HG03159 (cell line): Measurements from ENCODE around the gene LRRFIP2.
"Not testable (repeated sequence)": the region's sequence is repeated elsewhere in the genome, so short reads cannot be mapped to it uniquely, and the experiment has no call there.

Experiments
- ATAC-seq: cut with Tn5 transposase; IDR thresholded peaks from one replicate; pipeline ENCODE4 v1.9.1; 2021; ENCODE audit warnings: mild to moderate bottlenecking, moderate library complexity; ENCODE audit not compliant: unreplicated experiment

Gene LRRFIP2

DNA sequence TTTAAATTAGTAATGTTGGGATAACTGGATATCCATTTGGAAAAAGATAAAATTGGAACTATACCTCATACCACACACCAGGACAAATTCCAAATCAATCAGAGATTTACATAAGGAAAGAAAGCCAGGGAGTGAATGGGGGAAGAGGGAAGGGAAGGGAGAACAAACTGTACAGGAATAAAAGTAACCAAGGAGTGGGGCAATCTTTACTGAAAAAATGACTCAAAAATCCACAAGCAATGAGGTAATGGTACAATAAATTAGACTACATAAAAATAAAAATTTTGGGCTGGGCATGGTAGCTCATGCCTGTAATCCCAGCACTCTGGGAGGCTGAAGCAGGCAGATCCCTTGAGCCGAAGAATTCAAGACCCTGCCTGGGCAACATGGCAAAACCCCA, 98.4 kb downstream of the LRRFIP2 start:
- ATAC-seq: no peak

GRCh38 chr3:37074178-37074577, 100.2 kb downstream of the LRRFIP2 start:
- no peak for ATAC-seq

GRCh38 chr3:37072892-37073291, 101.5 kb downstream of the LRRFIP2 start:
- ATAC-seq: no peak

DNA sequence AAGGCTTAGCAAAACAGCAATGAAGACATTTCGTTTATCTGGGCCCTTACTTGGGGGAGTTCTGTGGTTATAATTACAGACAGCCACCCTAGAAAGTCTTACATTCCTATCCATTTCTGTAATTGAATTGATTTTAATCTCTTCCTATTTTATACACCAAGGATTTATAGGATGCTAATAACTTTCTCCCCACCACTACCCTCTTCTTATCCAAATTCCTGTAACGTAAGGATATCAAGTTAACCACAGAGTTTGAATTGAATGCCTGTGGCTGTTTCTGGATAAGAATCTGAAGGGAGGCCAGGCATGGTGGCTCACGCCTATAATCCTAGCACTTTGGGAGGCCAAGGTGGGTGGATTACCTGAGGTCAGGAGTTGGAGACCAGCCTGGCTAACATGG, 102.5 kb downstream of the LRRFIP2 start:
- ATAC-seq: no peak

GRCh38 chr3:37068031-37068430, 106.4 kb downstream of the LRRFIP2 start:
- no peak for ATAC-seq

DNA sequence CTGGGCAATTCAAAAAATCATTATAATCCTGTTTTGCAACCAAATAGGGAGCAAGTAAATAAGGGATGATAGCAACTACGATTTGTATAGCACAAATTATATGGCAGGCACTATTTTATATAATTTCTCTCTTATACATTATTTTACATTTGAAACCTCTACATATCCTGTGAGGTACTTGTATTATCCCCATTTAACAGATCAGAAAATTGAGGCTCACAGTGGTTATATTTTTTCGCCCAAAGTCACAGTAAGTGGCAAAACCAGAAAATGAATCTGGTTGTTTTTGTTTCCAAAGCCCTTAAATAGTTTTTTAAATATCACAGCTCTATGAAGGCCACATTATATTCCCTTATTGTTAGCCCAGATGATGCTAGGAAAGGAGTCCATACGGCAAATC, 106.8 kb downstream of the LRRFIP2 start:
- ATAC-seq: no peak

- ATAC-seq: no peak
Observed at GRCh38 chr3:37064747-37065146, 109.6 kb downstream of the LRRFIP2 start.

- no peak for ATAC-seq
Observed at GRCh38 chr3:37058117-37058516, 116.3 kb downstream of the LRRFIP2 start.

- ATAC-seq: no peak
Observed at GRCh38 chr3:37056826-37057225, 117.6 kb downstream of the LRRFIP2 start.

DNA sequence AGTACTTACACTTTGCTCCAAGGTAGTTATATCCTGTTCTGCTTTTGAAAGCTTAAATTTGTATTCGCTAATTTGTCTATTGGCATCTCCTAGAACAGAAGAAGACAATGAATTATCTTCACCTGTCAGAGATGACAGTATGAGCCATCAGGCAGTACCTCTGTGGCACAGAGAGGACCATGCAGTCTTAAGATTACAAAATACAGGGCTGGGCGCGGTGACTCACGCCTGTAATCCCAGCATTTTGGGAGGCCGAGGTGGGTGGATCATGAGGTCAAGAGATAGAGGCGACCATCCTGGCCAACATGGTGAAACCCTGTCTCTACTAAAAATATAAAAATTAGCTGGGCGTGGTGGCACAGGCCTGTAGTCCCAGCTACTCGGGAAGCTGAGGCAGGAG, 119.3 kb downstream of the LRRFIP2 start:
- ATAC-seq: not testable (repeated sequence)

DNA sequence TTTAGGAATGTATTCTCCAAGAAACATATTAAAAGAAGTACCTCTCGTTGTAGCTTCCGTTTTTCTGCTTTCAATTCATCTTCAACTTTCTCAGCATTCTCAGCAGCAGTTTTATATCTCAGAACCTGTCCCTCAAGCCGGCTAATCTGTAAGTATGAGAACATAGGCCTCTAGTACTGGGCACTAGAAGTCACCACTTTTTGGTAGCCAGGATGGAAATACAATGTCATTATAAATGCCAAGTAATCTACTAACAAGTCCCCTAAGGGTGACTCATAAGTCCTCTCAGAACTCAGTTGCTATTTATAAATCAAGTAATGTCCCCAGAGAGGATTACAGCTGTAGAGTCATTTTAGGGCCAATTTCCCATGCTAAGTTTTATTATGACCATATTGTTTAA, 120.0 kb downstream of the LRRFIP2 start:
- ATAC-seq: peak; percentile 83

GRCh38 chr3:37053753-37054152, 120.6 kb downstream of the LRRFIP2 start:
- ATAC-seq: no peak

DNA sequence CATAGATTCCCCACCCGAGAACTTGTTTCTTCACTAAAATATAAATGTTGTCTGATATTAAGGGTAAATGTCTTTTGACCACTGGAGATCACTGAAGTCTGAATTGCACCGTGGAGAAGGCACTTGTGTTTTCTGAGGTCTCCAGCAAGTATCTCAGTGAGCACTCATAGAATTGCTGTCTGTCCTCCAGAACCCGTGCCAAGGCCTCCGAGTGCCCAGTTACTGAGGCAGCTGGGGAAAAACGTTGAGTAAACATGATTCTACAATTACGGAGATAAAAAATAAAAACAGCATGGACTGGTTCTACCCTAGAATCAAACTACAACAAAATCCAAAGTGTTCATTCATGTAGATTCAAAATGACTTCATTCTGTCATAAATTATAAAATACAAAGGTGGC, 121.0 kb downstream of the LRRFIP2 start:
- ATAC-seq: no peak

DNA sequence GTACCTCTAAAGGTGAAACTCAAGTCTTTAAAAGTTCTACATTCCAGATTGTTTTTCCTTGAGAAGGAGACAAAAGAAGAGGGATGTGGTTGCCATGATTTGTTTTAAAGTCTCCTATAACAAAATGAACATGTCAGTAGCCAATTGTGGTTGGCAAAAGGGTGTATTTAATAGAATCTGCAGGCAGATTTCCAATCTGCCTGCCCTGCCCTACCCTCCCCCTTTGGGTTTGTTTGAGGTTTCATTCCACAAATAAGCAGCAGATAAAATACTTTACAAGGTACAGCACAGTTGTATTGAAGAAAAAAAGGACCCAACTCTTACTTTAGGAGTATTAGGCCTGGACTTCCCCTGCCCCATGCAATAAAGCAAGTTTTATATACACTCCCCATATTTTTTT, 121.5 kb downstream of the LRRFIP2 start:
- ATAC-seq: no peak

- no peak for ATAC-seq
Observed at GRCh38 chr3:37050282-37050681, 124.1 kb downstream of the LRRFIP2 start.

DNA sequence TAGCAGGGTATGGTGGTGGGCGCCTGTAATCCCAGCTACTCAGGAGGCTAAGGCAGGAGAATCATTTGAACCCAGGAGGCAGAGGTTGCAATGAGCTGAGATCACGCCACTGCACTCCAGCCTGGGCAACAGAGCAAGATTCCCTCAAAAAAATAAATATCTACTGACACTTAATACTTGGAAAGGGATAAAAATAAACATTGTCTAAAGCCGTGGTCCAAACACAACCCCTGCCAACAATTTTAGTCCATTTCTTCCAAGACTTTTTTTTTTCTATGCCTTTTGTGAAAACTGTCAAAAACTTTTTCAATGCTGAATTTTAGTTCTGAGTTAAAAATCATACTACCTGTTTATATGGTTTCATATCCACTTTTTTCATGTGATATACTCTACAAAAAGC, 131.7 kb downstream of the LRRFIP2 start:
- ATAC-seq: not testable (repeated sequence)

GRCh38 chr3:37041546-37042195, 132.7 kb downstream of the LRRFIP2 start:
- no peak for ATAC-seq

GRCh38 chr3:37040231-37040630, 134.2 kb downstream of the LRRFIP2 start:
- ATAC-seq: no peak

- no peak for ATAC-seq
Observed at GRCh38 chr3:37039161-37039846, 135.1 kb downstream of the LRRFIP2 start.

DNA sequence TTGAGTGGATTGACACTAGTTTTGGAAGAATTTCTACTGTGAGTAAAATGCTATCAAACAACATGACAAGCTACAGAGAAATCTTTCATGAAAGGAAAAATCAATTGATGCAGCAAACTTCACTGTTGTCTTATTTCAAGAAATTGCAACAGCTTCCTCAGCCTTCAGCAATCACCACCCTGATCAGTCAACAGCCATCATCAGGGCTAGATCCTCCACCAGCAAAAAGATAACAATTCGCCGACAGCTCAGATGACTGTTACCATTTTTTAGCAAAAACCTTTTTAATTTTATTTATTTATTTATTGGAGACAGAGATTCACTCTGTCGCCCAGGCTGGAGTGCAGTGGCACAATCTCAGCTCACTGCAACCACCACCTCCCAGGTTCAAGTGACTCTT, 137.0 kb downstream of the LRRFIP2 start:
- no peak for ATAC-seq

DNA sequence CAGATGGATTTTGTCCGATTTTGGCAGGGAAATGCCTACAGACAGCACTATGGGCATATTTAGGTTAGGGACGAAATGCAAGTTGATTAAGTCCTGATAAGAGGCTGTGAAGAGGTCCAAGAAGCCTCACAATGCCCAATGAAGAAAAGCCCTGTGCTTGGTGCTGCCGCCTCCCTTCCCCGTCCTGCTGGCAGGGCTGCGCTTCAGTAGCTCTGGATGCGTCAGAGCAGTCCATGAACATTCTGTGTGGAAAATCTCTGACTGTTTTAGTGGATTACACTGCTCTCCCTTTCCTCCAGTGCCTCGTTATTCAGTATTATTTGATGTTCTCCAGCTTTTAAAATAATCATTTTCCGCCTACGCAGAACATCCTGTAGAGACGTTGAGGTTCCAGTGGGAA, 141.4 kb downstream of the LRRFIP2 start:
- ATAC-seq: no peak

- ATAC-seq: no peak
Observed at GRCh38 chr3:37031096-37031682, 143.2 kb downstream of the LRRFIP2 start.
